Upper lobe of right lung (tissue), 1 donor: ENCODE measurements around the gene DCAF4L1. TPM values are rescaled to one million over a fixed set of nuclear protein-coding genes. Genes with fewer than 3 reads are reported as not detected.
A peak's percentile ranks its signal among the peaks of the same experiment; 100 is the strongest.

Experiments used
- ATAC-seq: fragments of 200-7000 bp; cut with Tn5 transposase; one replicate; pipeline ENCODE4 v1.9.1; 2020; ENCODE audit warnings: mild to moderate bottlenecking, moderate library complexity
- DNase-seq: peaks from one replicate; pipeline ENCODE4 v3.0.0-alpha.2; 2020
- H3K27ac ChIP-seq: fragments of 200-600 bp; one replicate; pipeline ENCODE4 v1.8.0; 2022
- H3K27me3 ChIP-seq: fragments of 200-600 bp; one replicate; pipeline ENCODE4 v1.8.0; 2022; ENCODE audit warnings: mild to moderate bottlenecking
- H3K36me3 ChIP-seq: fragments of 200-600 bp; one replicate; pipeline ENCODE4 v1.8.0; 2022
- H3K4me1 ChIP-seq: fragments of 200-600 bp; one replicate; pipeline ENCODE4 v1.8.0; 2022
- H3K4me3 ChIP-seq: fragments of 200-600 bp; one replicate; pipeline ENCODE4 v1.8.0; 2022; ENCODE audit warnings: mild to moderate bottlenecking
- H3K9me3 ChIP-seq: fragments of 200-600 bp; one replicate; pipeline ENCODE4 v1.8.0; 2022
- intact Hi-C: fragments of 100-400 bp; cut with DNase I; formaldehyde crosslinking; loops from one replicate; pipeline ENCODE4 v1.11.0; 2022
- total RNA-seq: library from RNA; stranded (reverse); fragmentation: NEBNext Ultra II Directional; extraction: Animal tissue kit (Norgen Biotek cat#: 25700); gene quantifications from one replicate; pipeline ENCODE4 v1.2.1, GENCODE V29; 2021
- TF ChIP-seq, protein P1 (sequence below): fragments of 200-600 bp; IDR thresholded peaks from one replicate; pipeline ENCODE4 v1.8.0; 2022; ENCODE audit warnings: antibody characterized with exemption
- donor health status: DM: no; HTN: yes; CAD: no; lungs with severe emphysema.

DCAF4L1 gene
- total RNA-seq, 1 donor from 2014 or later: 0.38 TPM

DNA sequence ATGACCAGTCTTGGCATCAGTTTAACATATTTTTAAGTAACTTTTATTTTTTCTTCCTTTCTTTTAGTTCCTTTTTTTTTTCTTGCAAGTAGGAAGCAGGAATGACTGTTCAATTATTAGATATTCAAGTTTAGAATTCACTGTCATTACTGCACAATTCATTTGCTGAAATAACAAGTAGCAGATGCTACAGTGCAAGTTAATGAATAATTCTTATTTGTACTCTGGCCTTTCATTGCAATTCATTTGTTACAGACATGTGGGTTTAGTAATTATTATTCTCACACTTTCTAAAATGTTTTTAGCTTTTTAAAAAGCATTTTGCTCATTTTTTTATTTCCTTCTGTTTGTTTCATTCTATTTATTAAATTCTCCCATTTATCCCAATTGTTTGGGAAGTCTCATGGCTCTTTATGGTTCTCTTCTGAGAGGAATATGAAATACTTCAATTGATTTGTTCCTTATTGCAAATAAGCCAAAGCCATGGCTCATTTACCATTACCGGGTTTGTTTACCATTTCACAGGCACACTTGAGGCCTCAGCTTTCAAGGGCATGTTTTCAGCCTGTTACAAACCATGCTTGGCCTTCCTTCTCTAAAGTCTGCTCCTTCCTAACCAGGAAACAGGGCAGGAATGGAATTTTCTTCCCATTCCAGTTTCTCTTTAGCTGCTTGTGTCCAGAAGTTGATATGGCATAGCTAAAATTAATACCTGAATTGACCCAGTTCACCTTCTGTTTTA lies 4.6 kb upstream of the DCAF4L1 start:
- ATAC-seq (no peak), DNase-seq (no peak)
- no peak overlapping the region for H3K4me3 ChIP-seq
- H3K36me3 ChIP-seq: no peaks in the 10 kb centered on the region
- no peaks in the 10 kb centered on the region for H3K9me3 ChIP-seq
- no peaks in the 10 kb centered on the region for H3K4me1 ChIP-seq
- intact Hi-C loops: no loop called here
- TF ChIP-seq, protein P1, sequence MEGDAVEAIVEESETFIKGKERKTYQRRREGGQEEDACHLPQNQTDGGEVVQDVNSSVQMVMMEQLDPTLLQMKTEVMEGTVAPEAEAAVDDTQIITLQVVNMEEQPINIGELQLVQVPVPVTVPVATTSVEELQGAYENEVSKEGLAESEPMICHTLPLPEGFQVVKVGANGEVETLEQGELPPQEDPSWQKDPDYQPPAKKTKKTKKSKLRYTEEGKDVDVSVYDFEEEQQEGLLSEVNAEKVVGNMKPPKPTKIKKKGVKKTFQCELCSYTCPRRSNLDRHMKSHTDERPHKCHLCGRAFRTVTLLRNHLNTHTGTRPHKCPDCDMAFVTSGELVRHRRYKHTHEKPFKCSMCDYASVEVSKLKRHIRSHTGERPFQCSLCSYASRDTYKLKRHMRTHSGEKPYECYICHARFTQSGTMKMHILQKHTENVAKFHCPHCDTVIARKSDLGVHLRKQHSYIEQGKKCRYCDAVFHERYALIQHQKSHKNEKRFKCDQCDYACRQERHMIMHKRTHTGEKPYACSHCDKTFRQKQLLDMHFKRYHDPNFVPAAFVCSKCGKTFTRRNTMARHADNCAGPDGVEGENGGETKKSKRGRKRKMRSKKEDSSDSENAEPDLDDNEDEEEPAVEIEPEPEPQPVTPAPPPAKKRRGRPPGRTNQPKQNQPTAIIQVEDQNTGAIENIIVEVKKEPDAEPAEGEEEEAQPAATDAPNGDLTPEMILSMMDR: no peak
- H3K27me3 ChIP-seq: no peaks in the 10 kb centered on the region
- no peak overlapping the region for H3K27ac ChIP-seq

DNA sequence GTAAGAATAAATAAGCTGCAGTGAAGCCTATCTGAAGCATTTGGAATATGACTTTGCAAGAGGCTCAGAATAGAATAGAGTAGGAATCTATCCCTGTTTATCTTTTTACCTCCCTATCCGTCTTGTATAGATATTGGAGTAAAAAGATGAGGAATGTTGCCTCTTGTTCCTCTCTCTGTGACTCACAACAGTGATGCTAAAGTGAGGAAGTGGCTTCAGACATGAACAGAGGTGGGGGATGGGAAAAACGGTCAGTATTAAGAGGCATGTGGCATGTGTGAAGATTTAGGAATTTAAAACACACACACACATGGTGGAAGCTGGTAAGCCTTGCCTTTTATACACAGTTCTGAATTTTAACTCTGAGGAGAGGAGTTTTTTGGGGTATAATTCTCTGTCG lies 3.8 kb upstream of the DCAF4L1 start:
- Histone ChIP-seq H3K27me3 (no peaks in the 10 kb centered on the region), H3K27ac (no peak overlapping the region), H3K36me3 (no peaks in the 10 kb centered on the region), H3K9me3 (no peaks in the 10 kb centered on the region), H3K4me1 (no peaks in the 10 kb centered on the region), H3K4me3 (no peak overlapping the region)
- ATAC-seq: no peak
- TF ChIP-seq, protein P1: no peak
- no peak for DNase-seq
- intact Hi-C loops: no loop called here

GRCh38 chr4:41982716-41983115 lies 1.2 kb downstream of the DCAF4L1 start:
- Histone ChIP-seq H3K9me3 (no peaks in the 10 kb centered on the region), H3K27me3 (no peaks in the 10 kb centered on the region), H3K4me1 (no peaks in the 10 kb centered on the region), H3K27ac (no peak overlapping the region), H3K36me3 (no peaks in the 10 kb centered on the region), H3K4me3 (no peak overlapping the region)
- TF ChIP-seq, protein P1: no peak
- no peak for ATAC-seq
- DNase-seq: no peak
- intact Hi-C loops: no loop called here

GRCh38 chr4:41985151-41985550 lies 3.6 kb downstream of the DCAF4L1 start:
- TF ChIP-seq, protein P1: no peak
- H3K9me3 ChIP-seq: no peaks in the 10 kb centered on the region
- no peaks in the 10 kb centered on the region for H3K36me3 ChIP-seq
- H3K27me3 ChIP-seq: no peaks in the 10 kb centered on the region
- H3K27ac ChIP-seq: no peak overlapping the region
- H3K4me3 ChIP-seq: no peak overlapping the region
- DNase-seq (no peak), ATAC-seq (no peak)
- H3K4me1 ChIP-seq: peaks cover 4% of the 10 kb centered on the region
- intact Hi-C loops: no loop called here

GRCh38 chr4:41989994-41990364 lies 8.4 kb downstream of the DCAF4L1 start:
- H3K27ac ChIP-seq: peak overlapping the region; percentile 87
- DNase-seq (no peak), ATAC-seq (peak; percentile 2)
- peak overlapping the region; percentile 92 for H3K4me3 ChIP-seq
- H3K4me1 ChIP-seq: peaks cover 14% of the 10 kb centered on the region
- H3K9me3 ChIP-seq: no peaks in the 10 kb centered on the region
- TF ChIP-seq, protein P1: no peak
- H3K27me3 ChIP-seq: no peaks in the 10 kb centered on the region
- H3K36me3 ChIP-seq: no peaks in the 10 kb centered on the region
- intact Hi-C loops: no loop called here
